Activated T-cell treated with anti-CD3 and anti-CD28 coated beads for 48 hours (primary cell): Measurements from ENCODE around the gene TMEM169.
A peak's percentile ranks its signal among the peaks of the same experiment; 100 is the strongest.

ENCODE experiments used
- DNase-seq: peaks from one replicate; pipeline ENCODE4 v3.0.0-alpha.2; 2020; ENCODE audit warnings: low read depth

Gene TMEM169

DNA sequence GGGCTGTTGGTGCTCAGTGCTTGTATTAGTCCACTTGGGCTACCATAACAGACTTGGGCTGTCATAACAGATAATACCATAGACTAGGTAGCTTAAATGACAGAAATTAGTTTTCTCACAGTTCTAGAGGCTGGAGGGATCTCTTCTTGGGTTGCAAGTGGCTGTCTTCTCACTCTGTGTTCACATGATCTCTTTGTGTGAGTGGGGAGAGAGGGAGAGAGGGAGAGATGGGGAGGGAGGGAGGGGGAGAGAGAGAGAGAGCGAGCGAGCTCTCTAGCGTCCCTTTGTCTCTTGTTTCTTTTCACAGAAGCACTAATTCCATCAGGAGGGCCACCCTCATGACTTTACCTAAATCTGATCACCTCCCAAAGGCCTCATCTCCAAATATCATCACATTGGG is 23.0 kb downstream of the TMEM169 start:
- DNase-seq, result no peak

DNA sequence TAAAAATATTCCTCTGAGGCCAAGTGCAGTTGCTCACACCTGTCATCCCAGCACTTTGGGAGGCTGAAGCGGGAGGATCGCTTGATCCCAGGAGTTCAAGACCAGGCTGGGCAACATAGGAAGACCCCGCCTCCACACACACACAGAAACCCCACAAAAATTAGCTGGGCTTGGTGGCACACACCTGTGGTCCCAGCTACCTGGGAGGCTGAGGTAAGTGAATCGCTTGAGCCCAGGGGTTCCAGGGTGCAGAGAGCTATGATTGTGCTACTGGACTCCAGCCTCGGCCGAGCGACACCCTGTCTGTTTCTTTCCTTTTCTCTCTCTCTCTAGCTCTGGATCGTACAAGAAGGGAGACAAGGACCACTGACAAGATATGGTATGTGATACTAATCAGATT is 25.6 kb downstream of the TMEM169 start:
- no peak for DNase-seq

DNA sequence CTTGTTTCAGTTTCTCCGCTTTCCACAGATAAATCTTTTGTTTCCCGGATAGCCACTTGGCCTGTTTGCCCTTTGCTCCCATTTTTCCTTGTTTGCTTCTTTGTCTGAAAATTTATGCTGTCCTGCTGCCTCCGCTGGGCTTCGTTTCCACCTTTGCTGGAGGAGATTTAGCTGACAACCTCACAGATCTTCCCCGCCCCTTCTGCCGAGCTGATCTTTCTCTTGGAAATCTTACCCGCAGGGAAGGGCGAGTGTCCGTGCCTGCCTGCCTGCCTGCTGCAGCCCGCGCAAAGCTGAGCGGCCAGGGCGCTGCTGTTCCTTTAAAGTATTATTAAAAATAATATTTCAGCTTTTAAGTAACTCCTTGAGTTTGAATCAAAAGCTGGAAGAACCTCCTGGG is 26.0 kb downstream of the TMEM169 start:
- DNase-seq, result no peak

DNA sequence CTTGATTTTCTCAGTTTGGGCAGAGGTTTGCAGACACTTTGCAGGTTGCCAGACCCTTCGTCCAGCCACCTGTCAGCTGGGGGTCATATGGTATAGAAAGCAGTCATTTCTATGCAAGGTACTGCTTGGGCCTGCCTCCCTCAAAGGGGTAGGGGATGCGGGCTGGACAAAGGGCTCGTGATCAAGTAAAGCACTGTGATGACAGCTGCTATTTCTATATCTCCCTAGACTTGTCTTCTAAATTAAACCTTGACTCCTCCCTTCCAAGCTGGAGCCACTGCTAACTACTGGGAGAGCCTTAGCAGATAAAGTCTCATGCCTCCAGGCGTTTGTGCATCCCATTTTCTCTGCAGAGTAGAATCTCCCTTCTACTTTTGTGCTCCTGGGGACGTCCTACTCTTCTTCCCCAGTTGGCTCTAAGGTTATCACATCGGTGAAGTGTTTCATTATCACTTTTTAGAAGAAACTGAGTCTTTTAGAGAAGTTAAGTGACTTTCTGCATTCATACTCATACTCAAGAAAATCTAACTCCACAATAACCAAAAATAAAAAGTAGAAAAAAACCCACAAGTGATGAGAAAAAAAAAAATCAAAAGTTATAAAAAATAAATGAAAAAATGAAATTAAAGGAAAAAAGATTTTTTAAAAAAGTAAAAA is 26.7 kb downstream of the TMEM169 start:
- no peak for DNase-seq

DNA sequence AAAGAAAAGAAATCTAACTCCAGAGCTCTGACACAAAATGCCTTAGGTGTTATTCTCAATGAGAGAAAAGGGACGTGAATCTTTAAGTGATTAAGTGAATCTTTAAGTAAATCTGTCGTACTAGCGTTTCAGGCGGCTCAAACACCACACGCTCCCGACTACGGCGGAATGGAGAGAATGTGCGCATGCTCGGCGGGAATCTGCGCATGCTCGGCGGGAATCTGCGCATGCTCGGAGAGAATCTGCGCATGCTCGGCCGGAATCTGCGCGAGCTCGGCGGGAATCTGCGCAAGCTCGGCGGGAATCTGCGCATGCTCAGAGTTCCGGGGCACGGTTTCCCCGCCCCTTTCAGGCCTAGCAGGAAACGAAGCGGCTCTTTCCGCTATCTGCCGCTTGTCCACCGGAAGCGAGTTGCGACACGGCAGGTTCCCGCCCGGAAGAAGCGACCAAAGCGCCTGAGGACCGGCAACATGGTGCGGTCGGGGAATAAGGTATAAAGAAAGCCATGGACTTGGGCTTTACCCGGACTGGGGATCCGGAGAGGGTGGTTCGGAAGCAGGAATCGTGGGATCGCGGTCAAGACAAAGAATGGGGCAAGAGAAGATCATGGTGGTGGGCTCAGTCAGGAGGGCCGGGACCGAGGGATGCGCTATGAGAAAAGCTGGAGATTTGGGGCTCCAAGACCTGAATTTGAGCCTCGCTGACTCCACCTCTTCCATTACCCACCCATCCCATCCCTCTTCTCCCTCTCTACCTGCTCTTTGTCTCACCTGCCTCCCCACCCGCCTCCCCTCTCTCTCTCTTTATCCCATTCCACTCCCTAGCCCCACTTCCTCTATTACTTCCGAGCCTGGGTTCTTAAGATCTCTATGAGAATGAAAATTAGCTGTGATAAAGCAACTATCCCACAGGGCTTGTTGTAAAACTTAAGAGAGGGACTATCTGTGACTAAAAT is 27.5 kb downstream of the TMEM169 start, which contains the start of gene XRCC5:
Gene XRCC5 (plus strand): TSS at position 382 of the 955 bp plus-strand sequence. CDS start 89 bp downstream, at position 471.
- DNase-seq, result peak; percentile 96

DNA sequence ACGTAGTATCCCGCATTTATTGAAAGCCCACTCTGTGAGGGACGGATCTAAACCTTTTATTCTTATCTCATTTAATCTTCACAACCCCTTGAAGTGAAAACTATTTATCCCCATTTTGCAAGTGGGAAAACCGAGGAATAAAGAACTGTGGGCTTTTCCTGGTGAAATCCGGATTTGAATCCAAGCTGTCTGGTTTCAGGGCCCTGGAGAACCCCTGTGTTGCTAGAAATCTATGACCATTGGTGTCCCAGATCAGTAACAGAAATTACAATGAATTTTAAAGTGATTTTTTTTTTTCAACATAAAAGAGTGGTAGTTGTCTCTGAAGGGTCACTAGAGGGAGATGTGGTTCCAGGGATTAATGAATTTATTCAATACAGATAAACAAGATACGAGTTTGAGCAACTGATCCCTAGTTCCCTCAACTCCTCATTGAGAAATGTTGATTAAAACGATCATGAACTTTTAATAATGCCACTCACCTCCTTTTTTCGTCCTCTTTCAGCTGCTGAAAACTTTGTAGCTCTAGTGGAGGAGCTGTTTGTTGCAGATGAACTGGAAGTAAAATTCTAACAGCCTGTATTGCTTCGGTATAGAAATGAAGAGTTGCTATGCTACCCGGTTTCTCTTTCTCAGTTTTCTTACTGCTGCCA is 28.4 kb downstream of the TMEM169 start:
- DNase-seq, result no peak

DNA sequence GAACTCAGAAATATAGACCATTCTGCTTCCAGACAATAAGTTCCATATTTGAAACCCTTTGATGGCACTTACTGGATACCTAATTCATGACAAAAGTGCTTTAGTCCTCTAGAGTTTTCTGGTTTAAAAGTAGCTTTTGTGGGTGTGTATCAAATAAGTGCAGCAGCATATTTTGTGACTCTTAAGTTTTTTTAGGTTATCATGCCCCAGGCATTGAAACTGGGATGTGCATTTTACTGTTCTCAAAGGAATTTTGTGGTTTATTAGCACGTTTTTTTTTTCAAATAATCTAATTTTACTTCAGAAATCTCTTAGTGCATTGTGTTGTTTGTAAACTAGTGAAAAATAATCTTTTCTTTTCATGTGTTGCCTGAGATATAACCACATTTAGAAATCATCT is 28.9 kb downstream of the TMEM169 start:
- no peak for DNase-seq

DNA sequence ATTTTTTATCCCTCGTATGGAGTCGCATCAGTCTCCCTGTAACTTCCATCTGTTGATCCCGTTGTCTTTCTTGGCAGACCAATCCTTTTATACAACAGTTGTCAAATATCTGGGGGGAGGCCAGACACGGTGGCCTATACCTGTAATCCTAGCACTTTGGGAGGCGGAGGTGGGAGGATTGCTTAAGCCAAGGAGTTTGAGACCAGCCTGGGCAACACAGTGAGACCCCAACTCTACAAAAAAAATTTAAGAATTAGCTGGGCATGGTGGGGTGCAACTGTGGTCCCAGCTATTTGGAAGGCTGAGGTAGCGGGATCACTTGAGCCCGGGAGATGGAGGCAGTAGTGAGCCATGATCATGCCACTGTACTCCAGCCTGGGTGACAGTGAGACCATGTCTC is 29.4 kb downstream of the TMEM169 start:
- no peak for DNase-seq

DNA sequence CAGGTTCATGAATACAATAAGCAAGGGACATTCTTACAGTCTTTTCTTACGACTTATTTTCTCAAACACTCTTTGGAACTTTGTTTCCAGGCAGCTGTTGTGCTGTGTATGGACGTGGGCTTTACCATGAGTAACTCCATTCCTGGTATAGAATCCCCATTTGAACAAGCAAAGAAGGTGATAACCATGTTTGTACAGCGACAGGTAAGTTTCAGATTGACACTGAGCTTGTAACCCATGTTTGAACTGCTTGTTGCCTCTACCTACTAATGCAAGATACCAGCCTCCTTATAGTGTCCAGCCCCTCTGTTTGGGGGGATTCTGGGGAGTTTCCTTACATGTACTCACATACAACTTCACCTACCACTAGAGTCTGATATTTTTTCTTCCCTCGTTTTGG is 31.2 kb downstream of the TMEM169 start:
- DNase-seq, result no peak

DNA sequence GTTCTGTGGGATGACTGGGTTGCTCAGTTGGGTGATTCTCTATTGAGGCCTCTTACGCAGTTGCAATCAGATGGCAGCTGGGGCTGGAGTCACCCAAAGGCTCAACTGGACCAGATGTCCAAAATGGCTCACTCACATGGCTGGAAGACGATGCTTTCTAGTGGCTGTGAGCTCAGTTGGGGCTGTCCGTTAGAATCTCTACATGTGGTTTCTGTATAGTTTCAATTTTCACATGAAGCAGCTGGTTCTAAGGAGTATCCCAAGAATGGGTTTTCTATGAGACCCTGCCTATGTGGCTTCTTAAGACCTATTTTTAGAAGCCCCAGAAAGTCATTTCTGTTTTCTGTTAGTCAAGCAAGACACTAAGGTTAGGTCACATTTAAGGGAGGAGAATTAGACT is 31.9 kb downstream of the TMEM169 start:
- no peak for DNase-seq

DNA sequence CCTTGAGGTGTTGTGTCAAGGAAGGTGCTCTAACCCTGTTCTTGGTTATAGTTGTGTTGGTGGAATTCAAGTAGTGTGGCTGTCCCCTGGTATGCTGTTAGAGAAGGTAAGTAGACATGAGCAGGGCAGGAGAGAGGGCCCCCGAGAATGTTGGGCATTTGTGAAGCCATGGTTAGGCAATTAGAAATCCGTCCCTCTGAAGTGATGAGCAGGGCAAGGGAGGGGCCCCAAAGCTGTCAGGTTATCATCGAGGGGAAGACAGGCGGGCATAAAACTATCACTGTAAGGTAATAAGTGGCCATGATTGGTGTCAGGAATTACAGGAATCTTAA is 32.6 kb downstream of the TMEM169 start:
- no peak for DNase-seq

DNA sequence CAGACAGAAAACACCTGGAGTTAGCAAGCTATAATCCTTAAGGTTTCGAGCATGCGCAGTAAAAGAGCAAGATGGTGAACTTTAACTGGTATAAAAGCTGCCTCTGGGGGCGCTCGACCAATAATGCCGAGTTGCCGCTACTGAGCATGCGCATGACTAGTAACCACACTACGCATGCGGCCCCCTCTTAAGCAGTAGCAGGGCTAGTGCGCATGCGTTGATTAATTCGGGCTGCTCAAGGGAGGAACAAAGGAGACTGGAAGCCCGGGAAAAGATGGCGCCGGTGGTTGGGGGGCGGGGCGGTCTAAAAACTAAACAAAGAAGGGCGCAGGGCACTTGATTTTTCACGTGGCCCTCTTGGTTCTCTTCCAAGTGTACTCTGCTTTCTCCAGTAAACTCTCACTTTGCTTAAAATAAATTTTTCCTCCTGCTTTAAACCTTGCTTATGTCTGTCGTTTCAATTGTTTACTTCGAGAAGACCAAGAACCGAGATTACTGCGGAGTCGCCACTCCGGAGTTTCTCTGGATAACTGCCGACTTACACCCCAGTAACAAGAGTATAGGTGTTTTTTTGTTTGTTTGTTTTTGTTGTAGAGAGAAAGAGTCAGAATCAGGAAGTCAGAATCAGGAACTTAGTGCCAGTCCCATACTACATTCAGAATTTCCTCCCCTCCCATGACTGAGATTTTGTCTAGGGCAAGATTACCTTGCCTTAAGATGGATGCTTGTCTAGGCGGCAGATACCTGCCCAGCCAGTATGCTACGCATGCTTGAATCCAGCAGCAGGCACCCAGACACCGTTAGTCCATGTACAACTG is 33.2 kb downstream of the TMEM169 start:
- DNase-seq, result peak; percentile 92

DNA sequence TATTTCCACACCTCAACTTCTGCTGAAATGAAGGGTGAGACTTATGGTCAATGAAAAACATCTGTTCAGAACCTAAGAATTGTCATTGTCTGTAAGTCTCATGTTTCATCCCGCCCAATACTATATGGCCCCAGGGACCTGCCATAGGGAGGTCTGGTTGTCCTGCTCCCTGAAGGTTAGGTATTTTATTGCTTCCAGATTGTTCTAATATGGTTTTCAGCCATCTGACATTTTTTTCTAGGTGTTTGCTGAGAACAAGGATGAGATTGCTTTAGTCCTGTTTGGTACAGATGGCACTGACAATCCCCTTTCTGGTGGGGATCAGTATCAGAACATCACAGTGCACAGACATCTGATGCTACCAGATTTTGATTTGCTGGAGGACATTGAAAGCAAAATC is 34.7 kb downstream of the TMEM169 start:
- DNase-seq, result no peak

DNA sequence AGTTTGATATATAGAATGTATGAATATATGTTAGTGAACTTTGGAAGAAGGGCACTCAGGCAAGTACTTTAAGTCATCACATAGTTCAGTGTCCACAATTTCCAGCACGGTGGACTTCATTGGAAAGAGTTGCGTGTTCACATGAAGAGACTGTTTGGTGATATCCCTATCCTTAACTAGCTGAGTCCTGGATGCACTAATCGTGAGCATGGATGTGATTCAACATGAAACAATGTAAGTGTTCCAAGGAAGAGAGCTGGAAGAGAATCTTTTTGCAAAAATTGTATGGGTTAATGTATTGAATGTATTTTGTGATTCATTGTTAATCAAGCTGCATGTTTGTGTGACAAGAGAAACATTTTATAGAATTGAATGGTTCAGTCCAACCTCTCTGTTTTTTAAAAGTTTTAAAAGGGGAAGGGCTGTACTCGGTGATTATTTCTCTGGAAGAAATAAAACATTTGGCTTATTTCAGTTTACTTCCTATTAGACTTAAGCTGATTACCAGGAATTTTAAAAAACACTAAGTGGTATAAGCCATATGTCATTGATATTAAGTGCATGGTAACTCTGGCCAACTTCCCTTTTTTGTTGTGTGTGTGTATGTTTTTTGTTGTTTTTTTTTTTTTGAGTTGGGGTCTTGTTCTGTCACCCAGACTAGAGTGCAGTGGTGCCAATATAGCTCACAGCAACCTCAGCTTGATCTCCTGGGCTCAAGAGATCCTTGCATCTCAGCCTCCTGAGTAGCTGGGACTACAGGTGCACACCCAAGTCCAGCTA is 36.0 kb downstream of the TMEM169 start:
- no peak for DNase-seq

DNA sequence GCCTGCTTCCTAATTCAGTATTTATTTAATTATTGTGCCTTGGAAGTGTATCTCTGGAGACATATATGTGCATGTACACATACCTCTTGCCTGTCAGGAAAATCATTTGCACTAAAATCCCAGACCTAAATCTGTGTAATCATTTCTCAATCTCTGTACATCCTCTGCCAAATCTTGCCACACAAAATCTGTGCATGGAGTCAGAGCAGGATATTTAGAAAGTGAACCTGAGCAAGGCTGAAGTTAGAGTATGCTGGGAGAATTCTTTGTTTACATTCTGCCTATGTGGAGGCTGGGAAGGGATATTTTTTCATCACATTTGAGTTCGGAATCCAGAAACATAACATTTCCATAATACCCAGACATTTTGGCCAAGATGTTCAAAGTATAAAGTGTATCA is 36.8 kb downstream of the TMEM169 start:
- DNase-seq, result no peak

DNA sequence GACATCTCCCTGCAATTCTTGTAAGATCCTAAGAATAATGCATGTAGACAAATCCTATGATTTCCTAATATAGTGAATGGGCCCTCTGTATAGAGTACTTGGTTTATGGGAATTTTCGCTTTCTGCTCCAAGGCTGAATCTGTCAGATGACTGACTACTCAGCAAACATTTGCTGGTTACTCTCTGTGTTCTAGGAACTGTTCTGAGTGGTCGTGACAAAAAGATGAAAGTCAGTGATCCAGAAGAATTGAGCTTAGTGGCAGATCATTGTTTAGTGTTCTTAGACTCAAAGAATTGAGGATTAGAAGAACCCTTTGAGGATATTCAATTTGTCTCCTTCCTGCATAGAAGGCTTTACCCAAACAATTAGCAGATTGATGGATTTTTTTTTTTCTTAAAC is 37.4 kb downstream of the TMEM169 start:
- DNase-seq, result no peak

DNA sequence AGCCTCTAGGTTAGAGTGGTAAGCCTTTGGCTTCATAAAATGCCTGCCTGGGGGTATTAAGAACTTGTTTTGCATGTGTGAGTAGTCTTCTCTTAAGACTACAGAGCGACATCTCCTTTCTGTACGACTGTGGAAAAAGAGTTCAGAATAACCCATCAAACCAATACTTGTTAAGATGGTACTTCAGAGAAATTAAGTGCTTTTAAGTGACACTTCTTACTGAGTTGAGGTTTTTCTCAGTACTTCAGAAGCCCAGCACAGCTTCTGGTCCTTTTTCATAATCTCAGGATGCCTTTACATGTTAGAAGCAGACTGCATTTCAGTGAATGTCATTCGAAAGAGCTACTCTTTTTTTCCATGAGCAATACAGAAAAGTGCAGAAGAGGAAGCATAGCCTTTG is 38.3 kb downstream of the TMEM169 start:
- no peak for DNase-seq

DNA sequence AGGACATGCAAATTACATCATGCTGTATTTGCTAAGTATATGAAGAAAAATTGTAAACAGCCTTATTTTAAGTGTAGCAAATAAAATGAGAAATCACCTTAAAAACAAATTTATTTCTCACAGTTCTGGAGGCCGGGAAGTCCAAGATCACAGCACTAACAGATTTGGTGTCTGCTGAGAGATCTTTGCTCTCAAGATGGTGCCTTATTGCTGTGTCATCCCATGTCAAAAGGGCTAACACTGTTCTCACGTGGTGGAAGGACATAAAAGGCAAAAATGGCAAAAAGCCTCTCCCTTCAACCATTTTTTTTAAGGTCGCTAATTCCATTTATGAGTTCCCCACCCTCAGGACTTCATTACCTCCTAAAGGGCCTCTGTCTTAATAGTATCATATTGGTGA is 39.5 kb downstream of the TMEM169 start:
- no peak for DNase-seq

DNA sequence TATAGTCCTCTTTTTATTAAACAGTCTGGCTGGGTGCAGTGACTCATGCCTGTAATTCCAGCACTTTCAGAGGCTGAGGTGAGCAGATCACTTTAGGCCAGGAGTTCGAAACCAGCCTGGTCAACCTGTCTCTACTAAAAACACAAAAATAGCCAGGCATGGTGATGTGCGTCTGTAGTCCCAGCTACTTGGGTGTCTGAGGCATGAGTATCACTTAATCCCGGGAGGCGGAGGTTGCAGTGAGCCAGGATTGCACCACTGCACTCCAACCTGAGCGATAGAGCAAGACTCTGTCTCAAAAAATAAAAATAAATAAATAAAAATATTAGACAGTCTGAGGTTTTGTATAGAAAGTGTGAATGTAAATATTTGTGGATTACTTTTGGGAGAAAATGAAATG is 45.2 kb downstream of the TMEM169 start:
- DNase-seq, result no peak

DNA sequence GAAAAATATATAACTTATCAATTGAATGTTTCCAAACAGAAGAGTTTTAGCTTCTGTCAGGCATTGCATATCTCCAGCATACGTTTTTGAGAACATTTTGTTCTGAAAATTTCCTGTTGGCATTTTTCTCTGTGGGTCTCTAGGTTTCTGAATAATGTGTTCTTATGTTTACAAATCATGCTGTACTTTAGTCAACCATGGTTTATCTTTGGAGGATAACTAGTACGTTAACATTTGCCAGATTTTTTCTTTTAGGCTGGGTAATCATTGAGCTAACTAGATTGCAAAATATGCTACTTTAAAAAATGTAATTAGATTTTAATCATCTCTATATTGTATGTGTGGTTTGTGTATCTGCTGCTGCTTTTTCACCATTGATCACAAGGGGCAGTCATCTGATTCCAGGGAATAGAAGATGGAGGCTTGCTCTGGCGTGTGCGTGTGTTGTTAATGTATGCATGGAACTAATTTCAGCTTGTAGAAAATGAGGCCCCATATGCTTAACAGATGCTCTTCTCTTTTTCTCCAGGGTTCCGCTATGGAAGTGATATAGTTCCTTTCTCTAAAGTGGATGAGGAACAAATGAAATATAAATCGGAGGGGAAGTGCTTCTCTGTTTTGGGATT is 48.7 kb downstream of the TMEM169 start:
- DNase-seq, result no peak
